Osteocyte (in vitro differentiated cells): ENCODE results near the gene BPTF. TPM values are rescaled to one million over a fixed set of nuclear protein-coding genes. Genes with fewer than 3 reads are reported as not detected.
A peak's percentile ranks its signal among the peaks of the same experiment; 100 is the strongest.

Experiments used
- DNase-seq: peaks from one replicate; pipeline ENCODE4 v3.0.0; 2021; ENCODE audit warnings: mixed read lengths; ENCODE audit not compliant: unreplicated experiment; ENCODE audit errors: extremely low spot score
- H3K27ac Mint-ChIP-seq: one replicate; pipeline ENCODE4 v1.8.0; 2021; ENCODE audit warnings: mild to moderate bottlenecking, mixed read lengths; ENCODE audit not compliant: unreplicated experiment
- H3K27me3 Mint-ChIP-seq: one replicate; pipeline ENCODE4 v1.8.0; 2021; ENCODE audit warnings: mixed read lengths; ENCODE audit not compliant: unreplicated experiment
- H3K36me3 Mint-ChIP-seq: one replicate; pipeline ENCODE4 v1.8.0; 2021; ENCODE audit warnings: mixed read lengths; ENCODE audit not compliant: unreplicated experiment
- H3K4me1 Mint-ChIP-seq: one replicate; pipeline ENCODE4 v1.8.0; 2021; ENCODE audit warnings: mixed read lengths; ENCODE audit not compliant: unreplicated experiment
- H3K4me3 Mint-ChIP-seq: one replicate; pipeline ENCODE4 v1.8.0; 2021; ENCODE audit warnings: mild to moderate bottlenecking, moderate library complexity, mixed read lengths; ENCODE audit not compliant: unreplicated experiment
- H3K9me3 Mint-ChIP-seq: one replicate; pipeline ENCODE4 v1.8.0; 2021; ENCODE audit warnings: mixed read lengths; ENCODE audit not compliant: unreplicated experiment
- CTCF ChIP-seq: fragments of 200-600 bp; sonication (generic); IDR thresholded peaks from 2 replicates; pipeline ENCODE4 v1.5.0; 2021; ENCODE audit warnings: antibody characterized with exemption, mild to moderate bottlenecking, moderate library complexity
- total RNA-seq: library from RNA; stranded (reverse); gene quantifications from 2 replicates; pipeline ENCODE4 v1.2.1, GENCODE V29; 2021

Gene BPTF
- total RNA-seq, 1 donor from 2014 or later: 95.7 TPM

- Mint-ChIP-seq H3K27ac (no peak overlapping the region), H3K9me3 (no peaks in the 10 kb centered on the region), H3K36me3 (peaks cover 50% of the 10 kb centered on the region), H3K4me1 (no peaks in the 10 kb centered on the region), H3K27me3 (no peaks in the 10 kb centered on the region), H3K4me3 (no peak overlapping the region)
- peak; percentile 45 for TF ChIP-seq CTCF
- DNase-seq: no peak
Measured at GRCh38 chr17:67942810-67943209, 117.5 kb downstream of the BPTF start.

GRCh38 chr17:67944035-67944434, 118.7 kb downstream of the BPTF start:
- no peaks in the 10 kb centered on the region for H3K27me3 Mint-ChIP-seq
- H3K36me3 Mint-ChIP-seq: peaks cover 57% of the 10 kb centered on the region
- H3K27ac Mint-ChIP-seq: no peak overlapping the region
- no peak overlapping the region for H3K4me3 Mint-ChIP-seq
- DNase-seq: no peak
- TF ChIP-seq CTCF: no peak
- no peaks in the 10 kb centered on the region for H3K4me1 Mint-ChIP-seq
- H3K9me3 Mint-ChIP-seq: no peaks in the 10 kb centered on the region

GRCh38 chr17:67946513-67946912, 121.2 kb downstream of the BPTF start:
- Mint-ChIP-seq H3K4me3 (no peak overlapping the region), H3K27me3 (no peaks in the 10 kb centered on the region), H3K4me1 (no peaks in the 10 kb centered on the region), H3K36me3 (peaks cover 47% of the 10 kb centered on the region), H3K9me3 (no peaks in the 10 kb centered on the region), H3K27ac (no peak overlapping the region)
- no peak for DNase-seq
- TF ChIP-seq CTCF: no peak

GRCh38 chr17:67947325-67947813, 122.1 kb downstream of the BPTF start:
- TF ChIP-seq CTCF: no peak
- H3K27me3 Mint-ChIP-seq: no peaks in the 10 kb centered on the region
- peaks cover 45% of the 10 kb centered on the region for H3K36me3 Mint-ChIP-seq
- H3K4me3 Mint-ChIP-seq: no peak overlapping the region
- H3K9me3 Mint-ChIP-seq: no peaks in the 10 kb centered on the region
- no peak overlapping the region for H3K27ac Mint-ChIP-seq
- no peak for DNase-seq
- no peaks in the 10 kb centered on the region for H3K4me1 Mint-ChIP-seq

GRCh38 chr17:67950945-67951344, 125.6 kb downstream of the BPTF start:
- DNase-seq: no peak
- H3K27me3 Mint-ChIP-seq: no peaks in the 10 kb centered on the region
- H3K4me1 Mint-ChIP-seq: no peaks in the 10 kb centered on the region
- H3K4me3 Mint-ChIP-seq: no peak overlapping the region
- peaks cover 42% of the 10 kb centered on the region for H3K36me3 Mint-ChIP-seq
- no peaks in the 10 kb centered on the region for H3K9me3 Mint-ChIP-seq
- no peak for TF ChIP-seq CTCF
- H3K27ac Mint-ChIP-seq: no peak overlapping the region
